GM13977 (cell line): ENCODE measurements around the gene NECAB3.

Experiments used
- DNase-seq: peaks from one replicate; pipeline ENCODE4 v3.0.0; 2012; ENCODE audit warnings: low spot score
- CTCF ChIP-seq: IDR thresholded peaks from 2 replicates; pipeline ENCODE4 v1.5.1; 2012; ENCODE audit warnings: mild to moderate bottlenecking, control low read depth; ENCODE audit not compliant: insufficient read depth; ENCODE audit errors: extremely low read depth, missing control alignments
- in situ Hi-C: fragments of 300-500 bp; cut with MboI; formaldehyde crosslinking; loops from one replicate; pipeline ENCODE4 v1.12.0; 2022; ENCODE audit warnings: low sequenced_read_pairs, low pct_unique_long_range_greater_than_20kb, mixed read lengths, inconsistent platforms; ENCODE audit not compliant: unreplicated experiment

NECAB3 gene

GRCh38 chr20:33672426-33673113, 1.7 kb downstream of the NECAB3 start:
- DNase-seq: no peak
- TF ChIP-seq CTCF: no peak
- in situ Hi-C loops: no loop called here

GRCh38 chr20:33671573-33672288, 2.5 kb downstream of the NECAB3 start:
- in situ Hi-C loops: no loop called here
- no peak for DNase-seq
- no peak for TF ChIP-seq CTCF

GRCh38 chr20:33670715-33671499, 3.3 kb downstream of the NECAB3 start:
- TF ChIP-seq CTCF: no peak
- no peak for DNase-seq
- in situ Hi-C loops: no loop called here

- in situ Hi-C loops: no loop called here
- DNase-seq: no peak
- TF ChIP-seq CTCF: no peak
Measured at GRCh38 chr20:33669873-33670640, 4.2 kb downstream of the NECAB3 start.

GRCh38 chr20:33669224-33669623, 5.0 kb downstream of the NECAB3 start:
- no peak for DNase-seq
- TF ChIP-seq CTCF: no peak
- in situ Hi-C loops: no loop called here
